Activated naive CD8-positive, alpha-beta T cell treated with anti-CD3 and anti-CD28 coated beads, Interleukin-2, amount 10 ng/mL, durations not matched to agents 7 days and 5 days (primary cell): ENCODE results near the gene TBL2. TPM values are rescaled to one million over a fixed set of nuclear protein-coding genes. Genes with fewer than 3 reads are reported as not detected.
"Not testable (repeated sequence)": the region's sequence is repeated elsewhere in the genome, so short reads cannot be mapped to it uniquely, and the experiment has no call there.

Source experiments
- ATAC-seq: fragments of 150-1000 bp; cut with Tn5 transposase; one replicate; pipeline ENCODE4 v1.10.0; 2021; ENCODE audit warnings: low read depth, moderate library complexity
- POLR2A ChIA-PET: fragments of 350-600 bp; sonication (Branson Sonifier 250); formaldehyde crosslinking; loops from one replicate; lab custom pipeline; 2021; ENCODE audit warnings: antibody characterized with exemption; lab: Charles Lee
- DNase-seq: peaks from one replicate; pipeline ENCODE4 v3.0.0; 2021
- H3K27ac Mint-ChIP-seq: one replicate; pipeline ENCODE4 v1.8.0; 2022; ENCODE audit warnings: mild to moderate bottlenecking, mixed read lengths
- H3K27me3 Mint-ChIP-seq: one replicate; pipeline ENCODE4 v1.8.0; 2022; ENCODE audit warnings: mild to moderate bottlenecking, moderate library complexity, mixed read lengths
- H3K36me3 Mint-ChIP-seq: one replicate; pipeline ENCODE4 v1.8.0; 2021; ENCODE audit warnings: mild to moderate bottlenecking, mixed read lengths
- H3K4me1 Mint-ChIP-seq: one replicate; pipeline ENCODE4 v1.8.0; 2021; ENCODE audit warnings: mixed read lengths
- H3K4me3 Mint-ChIP-seq: one replicate; pipeline ENCODE4 v1.8.0; 2022; ENCODE audit warnings: mild to moderate bottlenecking, moderate library complexity, mixed read lengths
- H3K9me3 Mint-ChIP-seq: one replicate; pipeline ENCODE4 v1.8.0; 2021; ENCODE audit warnings: mixed read lengths
- total RNA-seq, 2 experiments: library from RNA; stranded (reverse); gene quantifications; one replicate each; pipeline ENCODE4 v1.2.3, GENCODE V29; 2021

The TBL2 gene
- total RNA-seq, 2 experiments from 2014 or later, result 21.3 to 25.0 TPM

GRCh38 chr7:73555411-73555982 is 22.9 kb downstream of the TBL2 start:
- H3K4me1 Mint-ChIP-seq, result peaks cover 34% of the 10 kb centered on the region
- no peaks in the 10 kb centered on the region for H3K9me3 Mint-ChIP-seq
- peak overlapping the region; percentile 86 for H3K27ac Mint-ChIP-seq
- no peak for DNase-seq
- H3K36me3 Mint-ChIP-seq, result peaks cover 20% of the 10 kb centered on the region
- no peak for ATAC-seq
- H3K4me3 Mint-ChIP-seq, result peak overlapping the region; percentile 89
- H3K27me3 Mint-ChIP-seq, result no peaks in the 10 kb centered on the region
- POLR2A ChIA-PET, result interaction anchor here (0.5 to 4.7 kb wide), 5 partner anchors 12 to 33 kb away, joined by 3 to 30 read pairs (median 16); partner anchors contain the start of gene BAZ1B

- ATAC-seq, POLR2A ChIA-PET, H3K27ac Mint-ChIP-seq, H3K4me3 Mint-ChIP-seq, H3K27me3 Mint-ChIP-seq, DNase-seq, H3K9me3 Mint-ChIP-seq: not testable (repeated sequence)
- H3K4me1 Mint-ChIP-seq, result peaks cover 22% of the 10 kb centered on the region
- H3K36me3 Mint-ChIP-seq, result peaks cover 31% of the 10 kb centered on the region
Observed at GRCh38 chr7:73550093-73550492, 28.3 kb downstream of the TBL2 start.

- Mint-ChIP-seq H3K4me3 (no peak overlapping the region), H3K27ac (peak overlapping the region; percentile 36), H3K36me3 (peaks cover 31% of the 10 kb centered on the region), H3K27me3 (no peaks in the 10 kb centered on the region), H3K9me3 (no peaks in the 10 kb centered on the region), H3K4me1 (peaks cover 15% of the 10 kb centered on the region)
- POLR2A ChIA-PET, result interaction anchor here (1.0 kb wide), 1 partner anchor 30 kb away, joined by 3 read pairs; no protein-coding TSS in a partner anchor
- ATAC-seq (no peak), DNase-seq (no peak)
Observed at GRCh38 chr7:73549176-73549575, 29.2 kb downstream of the TBL2 start.

- Mint-ChIP-seq H3K27ac (no peak overlapping the region), H3K9me3 (no peaks in the 10 kb centered on the region), H3K27me3 (no peaks in the 10 kb centered on the region), H3K4me1 (peaks cover 13% of the 10 kb centered on the region), H3K36me3 (peaks cover 29% of the 10 kb centered on the region), H3K4me3 (no peak overlapping the region)
- ATAC-seq, result no peak
- POLR2A ChIA-PET, result interaction anchor here (1.0 to 1.8 kb wide), 3 partner anchors 9 to 25 kb away, joined by 4 to 7 read pairs (median 4); partner anchors contain the start of genes BAZ1B and BCL7B
- no peak for DNase-seq
Observed at GRCh38 chr7:73547841-73548240, 30.5 kb downstream of the TBL2 start.

- POLR2A ChIA-PET, result no interaction called here
- Mint-ChIP-seq H3K36me3 (peaks cover 26% of the 10 kb centered on the region), H3K4me3 (no peak overlapping the region), H3K27ac (no peak overlapping the region), H3K27me3 (no peaks in the 10 kb centered on the region), H3K9me3 (no peaks in the 10 kb centered on the region), H3K4me1 (peaks cover 13% of the 10 kb centered on the region)
- DNase-seq (no peak), ATAC-seq (no peak)
Observed at GRCh38 chr7:73544678-73545077, 33.7 kb downstream of the TBL2 start.

- POLR2A ChIA-PET, result no interaction called here
- peaks cover 27% of the 10 kb centered on the region for H3K36me3 Mint-ChIP-seq
- ATAC-seq (no peak), DNase-seq (no peak)
- H3K27me3 Mint-ChIP-seq, result no peaks in the 10 kb centered on the region
- H3K4me3 Mint-ChIP-seq, result no peak overlapping the region
- H3K9me3 Mint-ChIP-seq, result no peaks in the 10 kb centered on the region
- no peak overlapping the region for H3K27ac Mint-ChIP-seq
- H3K4me1 Mint-ChIP-seq, result peaks cover 7% of the 10 kb centered on the region
Observed at GRCh38 chr7:73541722-73542121, 36.7 kb downstream of the TBL2 start.

- no peak for ATAC-seq
- Mint-ChIP-seq H3K27me3 (no peaks in the 10 kb centered on the region), H3K4me1 (peaks cover 5% of the 10 kb centered on the region), H3K36me3 (peaks cover 30% of the 10 kb centered on the region), H3K27ac (no peak overlapping the region), H3K9me3 (no peaks in the 10 kb centered on the region), H3K4me3 (no peak overlapping the region)
- no peak for DNase-seq
- POLR2A ChIA-PET, result interaction anchor here (1.5 kb wide), 1 partner anchor 17 kb away, joined by 5 read pairs; the partner anchor contains the start of gene BAZ1B
Observed at GRCh38 chr7:73539709-73540108, 38.7 kb downstream of the TBL2 start.

- H3K4me3 Mint-ChIP-seq, ATAC-seq, H3K27me3 Mint-ChIP-seq, H3K9me3 Mint-ChIP-seq, POLR2A ChIA-PET, H3K27ac Mint-ChIP-seq, H3K4me1 Mint-ChIP-seq, DNase-seq: not testable (repeated sequence)
- H3K36me3 Mint-ChIP-seq, result peaks cover 30% of the 10 kb centered on the region
Observed at GRCh38 chr7:73538510-73538909, 39.9 kb downstream of the TBL2 start.

- no peak for DNase-seq
- POLR2A ChIA-PET, result no interaction called here
- H3K27me3 Mint-ChIP-seq, result no peaks in the 10 kb centered on the region
- H3K4me3 Mint-ChIP-seq, result no peak overlapping the region
- no peak overlapping the region for H3K27ac Mint-ChIP-seq
- peaks cover 2% of the 10 kb centered on the region for H3K4me1 Mint-ChIP-seq
- no peak for ATAC-seq
- H3K9me3 Mint-ChIP-seq, result no peaks in the 10 kb centered on the region
- peaks cover 29% of the 10 kb centered on the region for H3K36me3 Mint-ChIP-seq
Observed at GRCh38 chr7:73537051-73537450, 41.3 kb downstream of the TBL2 start.

- POLR2A ChIA-PET, result interaction anchor here (1.7 kb wide), 1 partner anchor 11 kb away, joined by 4 read pairs; no protein-coding TSS in a partner anchor
- Mint-ChIP-seq H3K27ac (no peak overlapping the region), H3K4me3 (no peak overlapping the region), H3K4me1 (peaks cover 2% of the 10 kb centered on the region), H3K9me3 (no peaks in the 10 kb centered on the region), H3K36me3 (peaks cover 25% of the 10 kb centered on the region), H3K27me3 (no peaks in the 10 kb centered on the region)
- no peak for ATAC-seq
- DNase-seq, result no peak
Observed at GRCh38 chr7:73536479-73536878, 41.9 kb downstream of the TBL2 start.

GRCh38 chr7:73535918-73536317 is 42.5 kb downstream of the TBL2 start:
- not testable (repeated sequence) for H3K27me3 Mint-ChIP-seq, DNase-seq, H3K4me3 Mint-ChIP-seq, H3K9me3 Mint-ChIP-seq, H3K27ac Mint-ChIP-seq, ATAC-seq, H3K4me1 Mint-ChIP-seq
- POLR2A ChIA-PET, result interaction anchor here (1.7 kb wide), 1 partner anchor 10 kb away, joined by 4 read pairs; no protein-coding TSS in a partner anchor
- H3K36me3 Mint-ChIP-seq, result peaks cover 23% of the 10 kb centered on the region

- Mint-ChIP-seq H3K4me3 (no peak overlapping the region), H3K9me3 (no peaks in the 10 kb centered on the region), H3K4me1 (no peaks in the 10 kb centered on the region), H3K36me3 (peaks cover 23% of the 10 kb centered on the region), H3K27ac (no peak overlapping the region), H3K27me3 (no peaks in the 10 kb centered on the region)
- no peak for ATAC-seq
- no peak for DNase-seq
- POLR2A ChIA-PET, result interaction anchor here (2.6 kb wide), 1 partner anchor 12 kb away, joined by 12 read pairs; the partner anchor contains the start of gene BAZ1B
Observed at GRCh38 chr7:73533742-73534141, 44.6 kb downstream of the TBL2 start.

- POLR2A ChIA-PET, result interaction anchor here (2.6 kb wide), 1 partner anchor 10 kb away, joined by 12 read pairs; the partner anchor contains the start of gene BAZ1B
- no peaks in the 10 kb centered on the region for H3K27me3 Mint-ChIP-seq
- no peak overlapping the region for H3K4me3 Mint-ChIP-seq
- H3K4me1 Mint-ChIP-seq, result peaks cover 9% of the 10 kb centered on the region
- H3K9me3 Mint-ChIP-seq, result no peaks in the 10 kb centered on the region
- DNase-seq, result no peak
- H3K27ac Mint-ChIP-seq, result no peak overlapping the region
- peaks cover 21% of the 10 kb centered on the region for H3K36me3 Mint-ChIP-seq
- no peak for ATAC-seq
Observed at GRCh38 chr7:73532224-73532623, 46.2 kb downstream of the TBL2 start.

GRCh38 chr7:73530800-73531199 is 47.6 kb downstream of the TBL2 start:
- peaks cover 13% of the 10 kb centered on the region for H3K36me3 Mint-ChIP-seq
- no peak overlapping the region for H3K4me3 Mint-ChIP-seq
- ATAC-seq (no peak), DNase-seq (no peak)
- H3K9me3 Mint-ChIP-seq, result no peaks in the 10 kb centered on the region
- no peak overlapping the region for H3K27ac Mint-ChIP-seq
- POLR2A ChIA-PET, result interaction anchor here (0.7 kb wide), 1 partner anchor 18 kb away, joined by 6 read pairs; no protein-coding TSS in a partner anchor
- H3K4me1 Mint-ChIP-seq, result peaks cover 15% of the 10 kb centered on the region
- no peaks in the 10 kb centered on the region for H3K27me3 Mint-ChIP-seq
